Natural killer cell treated with Interleukin-12 subunit alpha and Interleukin-12 subunit beta and Interleukin-15 and Interleukin-18, amount 100 ng/mL, for 72 hours (primary cell): ENCODE results near the gene KRT27. TPM values are rescaled to one million over a fixed set of nuclear protein-coding genes. Genes with fewer than 3 reads are reported as not detected.
"Not testable (repeated sequence)": the region's sequence is repeated elsewhere in the genome, so short reads cannot be mapped to it uniquely, and the experiment has no call there.

Source experiments
- ATAC-seq, 2 donors: fragments of 150-1000 bp; cut with Tn5 transposase in 1 of 2; sonication (Bioruptor Pico), chemical (Tn5 transposase) in 1 of 2; 2 replicates each; pipeline ENCODE4 v1.10.0; 2021
- DNase-seq: peaks from one replicate; pipeline ENCODE4 v3.0.0; 2022; ENCODE audit warnings: low spot score
- H3K27ac Mint-ChIP-seq, 2 donors: 1 replicate in 1 of 2; 2 replicates in 1 of 2; pipeline ENCODE4 v1.8.0; 2022; ENCODE audit warnings: mixed read lengths in 2 of 2, mild to moderate bottlenecking in 1 of 2, moderate library complexity in 1 of 2
- H3K27me3 Mint-ChIP-seq, 2 donors: 1 replicate in 1 of 2; 2 replicates in 1 of 2; pipeline ENCODE4 v1.8.0; 2022; ENCODE audit warnings: mixed read lengths in 2 of 2
- H3K36me3 Mint-ChIP-seq: one replicate; pipeline ENCODE4 v1.8.0; 2022; ENCODE audit warnings: mixed read lengths
- H3K4me1 Mint-ChIP-seq, 2 donors: 1 replicate in 1 of 2; 2 replicates in 1 of 2; pipeline ENCODE4 v1.8.0; 2022; ENCODE audit warnings: low read depth in 2 of 2, mixed read lengths in 2 of 2, mild to moderate bottlenecking in 1 of 2
- H3K4me3 Mint-ChIP-seq: one replicate; pipeline ENCODE4 v1.8.0; 2022; ENCODE audit warnings: mixed read lengths
- H3K9me3 Mint-ChIP-seq: 2 replicates; pipeline ENCODE4 v1.8.0; 2022; ENCODE audit warnings: mixed read lengths
- total RNA-seq, 2 donors: library from RNA; stranded (reverse); gene quantifications; one replicate each; pipeline ENCODE4 v1.2.3, GENCODE V29; 2022

The KRT27 gene
- total RNA-seq, 2 donors from 2014 or later: not detected

GRCh38 chr17:40818343-40818732 is 36.0 kb upstream of the KRT27 start:
- H3K4me3 Mint-ChIP-seq: peak overlapping the region; percentile 92
- ATAC-seq: no peak

GRCh38 chr17:40817103-40817682 is 34.8 kb upstream of the KRT27 start:
- Mint-ChIP-seq H3K27ac (peak overlapping the region; percentile 9 to 86), H3K4me1 (peaks cover 9 to 24% of the 10 kb centered on the region in 2 donors), H3K36me3 (peaks cover 34% of the 10 kb centered on the region), H3K9me3 (peaks cover 3% of the 10 kb centered on the region), H3K4me3 (peak overlapping the region; percentile 92), H3K27me3 (peaks cover 17 to 33% of the 10 kb centered on the region in 2 donors)
- no peak for DNase-seq
- no peak for ATAC-seq

More at GRCh38 chr17:40818343-40818732, 36.0 kb upstream of the KRT27 start:
- Mint-ChIP-seq H3K9me3 (peaks cover 3% of the 10 kb centered on the region), H3K27me3 (peaks cover 10 to 22% of the 10 kb centered on the region in 2 donors), H3K27ac (peak overlapping the region; percentile 86 to 95), H3K4me1 (peaks cover 9 to 24% of the 10 kb centered on the region in 2 donors), H3K36me3 (peaks cover 34% of the 10 kb centered on the region)
- DNase-seq: no peak

GRCh38 chr17:40816569-40816968 is 34.2 kb upstream of the KRT27 start:
- Mint-ChIP-seq H3K4me3 (peak overlapping the region; percentile 92), H3K9me3 (peaks cover 3% of the 10 kb centered on the region), H3K4me1 (peaks cover 9 to 24% of the 10 kb centered on the region in 2 donors), H3K27me3 (peaks cover 22 to 40% of the 10 kb centered on the region in 2 donors), H3K36me3 (peaks cover 34% of the 10 kb centered on the region), H3K27ac (peak overlapping the region in 1 of 2 donors; percentile 9)
- DNase-seq: no peak
- no peak for ATAC-seq

GRCh38 chr17:40815381-40815780 is 33.0 kb upstream of the KRT27 start:
- peaks cover 28 to 51% of the 10 kb centered on the region in 2 donors for H3K27me3 Mint-ChIP-seq
- DNase-seq (no peak), ATAC-seq (no peak)
- H3K4me3 Mint-ChIP-seq: no peak overlapping the region
- H3K9me3 Mint-ChIP-seq: peaks cover 3% of the 10 kb centered on the region
- no peak overlapping the region for H3K27ac Mint-ChIP-seq
- H3K36me3 Mint-ChIP-seq: peaks cover 34% of the 10 kb centered on the region
- H3K4me1 Mint-ChIP-seq: peaks cover 9 to 22% of the 10 kb centered on the region in 2 donors

- peaks cover 7 to 15% of the 10 kb centered on the region in 2 donors for H3K4me1 Mint-ChIP-seq
- peaks cover 35 to 53% of the 10 kb centered on the region in 2 donors for H3K27me3 Mint-ChIP-seq
- not testable (repeated sequence) for ATAC-seq, DNase-seq, H3K27ac Mint-ChIP-seq, H3K4me3 Mint-ChIP-seq, H3K9me3 Mint-ChIP-seq
- peaks cover 27% of the 10 kb centered on the region for H3K36me3 Mint-ChIP-seq
Observed at GRCh38 chr17:40814657-40815056, 32.3 kb upstream of the KRT27 start.

- Mint-ChIP-seq H3K4me1 (peaks cover 7 to 11% of the 10 kb centered on the region in 2 donors), H3K27me3 (peaks cover 35 to 57% of the 10 kb centered on the region in 2 donors), H3K36me3 (peaks cover 23% of the 10 kb centered on the region), H3K27ac (no peak overlapping the region), H3K9me3 (peaks cover 3% of the 10 kb centered on the region), H3K4me3 (no peak overlapping the region)
- no peak for DNase-seq
- no peak for ATAC-seq
Observed at GRCh38 chr17:40813804-40814203, 31.5 kb upstream of the KRT27 start.

DNA sequence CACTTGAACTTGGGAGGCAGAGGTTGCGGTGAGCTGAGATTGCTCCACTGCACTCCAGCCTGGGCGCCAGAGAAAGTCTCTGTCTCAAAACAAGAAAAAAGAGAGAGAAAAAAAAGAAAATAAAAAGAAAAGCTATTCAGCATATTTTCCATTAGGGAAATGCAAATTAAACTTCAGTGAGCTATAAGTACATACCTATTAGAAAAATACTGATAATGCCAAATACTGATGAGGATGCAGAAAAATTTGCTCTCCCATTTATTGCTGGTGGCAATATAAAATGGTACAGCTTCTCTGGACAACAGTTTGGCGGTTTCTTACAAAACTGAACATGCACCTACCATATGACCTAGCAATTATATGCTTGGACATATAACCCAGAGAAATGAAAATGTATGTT is 30.3 kb upstream of the KRT27 start:
- H3K27ac Mint-ChIP-seq: no peak overlapping the region
- H3K36me3 Mint-ChIP-seq: peaks cover 16% of the 10 kb centered on the region
- H3K4me3 Mint-ChIP-seq: no peak overlapping the region
- DNase-seq (no peak), ATAC-seq (no peak)
- H3K9me3 Mint-ChIP-seq: peaks cover 3% of the 10 kb centered on the region
- peaks cover 7 to 10% of the 10 kb centered on the region in 2 donors for H3K4me1 Mint-ChIP-seq
- peaks cover 43 to 68% of the 10 kb centered on the region in 2 donors for H3K27me3 Mint-ChIP-seq

DNA sequence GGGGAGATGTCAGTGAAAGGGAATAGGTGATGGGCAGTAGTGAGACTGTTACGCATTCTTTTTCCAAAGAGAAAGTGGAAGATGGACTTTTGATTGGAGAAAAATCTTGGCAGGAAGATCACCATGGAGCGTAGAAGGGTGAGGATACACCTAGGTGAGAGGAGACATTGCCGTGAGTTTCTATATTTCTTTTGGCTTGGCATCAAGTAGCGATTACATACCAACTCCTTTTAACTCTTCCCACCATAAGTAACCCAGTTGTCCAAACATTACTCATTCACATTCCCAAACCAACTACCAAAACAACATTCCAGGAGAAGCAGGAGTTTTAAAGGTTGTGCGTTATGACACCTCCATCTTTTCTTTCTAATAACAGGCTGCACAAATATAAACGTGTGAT is 28.1 kb upstream of the KRT27 start:
- Mint-ChIP-seq H3K4me1 (no peaks in the 10 kb centered on the region), H3K27ac (no peak overlapping the region), H3K9me3 (peaks cover 3% of the 10 kb centered on the region), H3K27me3 (peaks cover 56 to 81% of the 10 kb centered on the region in 2 donors), H3K4me3 (no peak overlapping the region), H3K36me3 (peaks cover under 1% of the 10 kb centered on the region)
- no peak for ATAC-seq
- no peak for DNase-seq

GRCh38 chr17:40809721-40810421 is 27.5 kb upstream of the KRT27 start:
- H3K4me3 Mint-ChIP-seq: no peak overlapping the region
- H3K4me1 Mint-ChIP-seq: no peaks in the 10 kb centered on the region
- ATAC-seq (no peak), DNase-seq (no peak)
- no peaks in the 10 kb centered on the region for H3K36me3 Mint-ChIP-seq
- H3K9me3 Mint-ChIP-seq: peaks cover 3% of the 10 kb centered on the region
- no peak overlapping the region for H3K27ac Mint-ChIP-seq
- peaks cover 58 to 82% of the 10 kb centered on the region in 2 donors for H3K27me3 Mint-ChIP-seq

GRCh38 chr17:40806131-40806530 is 23.8 kb upstream of the KRT27 start:
- H3K9me3 Mint-ChIP-seq: no peaks in the 10 kb centered on the region
- DNase-seq: no peak
- no peak overlapping the region for H3K4me3 Mint-ChIP-seq
- peaks cover 45 to 67% of the 10 kb centered on the region in 2 donors for H3K27me3 Mint-ChIP-seq
- ATAC-seq: no peak
- H3K4me1 Mint-ChIP-seq: peaks cover 2 to 4% of the 10 kb centered on the region in 2 donors
- H3K36me3 Mint-ChIP-seq: no peaks in the 10 kb centered on the region
- H3K27ac Mint-ChIP-seq: no peak overlapping the region

DNA sequence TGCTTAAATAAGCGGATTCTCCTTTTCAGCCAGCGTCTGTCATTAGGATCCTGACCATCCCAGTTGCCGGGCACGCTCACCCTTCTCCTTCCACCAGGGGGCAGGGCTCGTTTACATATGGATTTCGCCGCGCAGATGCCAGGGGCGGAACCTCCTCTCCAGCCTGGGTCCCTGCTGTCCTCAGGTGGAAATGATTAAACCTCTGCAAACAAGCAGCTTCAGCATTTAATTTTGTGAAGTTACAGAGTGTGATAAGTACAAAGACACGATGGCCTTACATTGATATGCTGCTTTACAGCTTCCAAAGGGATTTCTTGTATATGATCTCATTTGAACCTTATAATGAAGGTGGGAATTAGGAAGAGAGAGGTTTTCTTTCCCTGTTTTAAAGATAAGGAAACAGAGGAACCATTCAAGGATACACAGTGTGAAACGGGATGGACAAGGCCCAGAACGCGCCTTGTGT is 21.3 kb upstream of the KRT27 start:
- ATAC-seq (peak; percentile 70 to 77), DNase-seq (peak; percentile 75)
- Mint-ChIP-seq H3K9me3 (no peaks in the 10 kb centered on the region), H3K27me3 (peaks cover 34 to 47% of the 10 kb centered on the region in 2 donors), H3K36me3 (no peaks in the 10 kb centered on the region), H3K27ac (no peak overlapping the region), H3K4me1 (peaks cover 2 to 4% of the 10 kb centered on the region in 2 donors), H3K4me3 (no peak overlapping the region)

- Mint-ChIP-seq H3K4me3 (no peak overlapping the region), H3K36me3 (no peaks in the 10 kb centered on the region), H3K4me1 (peaks cover 2 to 4% of the 10 kb centered on the region in 2 donors), H3K27ac (no peak overlapping the region), H3K9me3 (no peaks in the 10 kb centered on the region), H3K27me3 (peaks cover 22 to 30% of the 10 kb centered on the region in 2 donors)
- ATAC-seq: no peak
- no peak for DNase-seq
Observed at GRCh38 chr17:40801157-40801556, 18.8 kb upstream of the KRT27 start.

DNA sequence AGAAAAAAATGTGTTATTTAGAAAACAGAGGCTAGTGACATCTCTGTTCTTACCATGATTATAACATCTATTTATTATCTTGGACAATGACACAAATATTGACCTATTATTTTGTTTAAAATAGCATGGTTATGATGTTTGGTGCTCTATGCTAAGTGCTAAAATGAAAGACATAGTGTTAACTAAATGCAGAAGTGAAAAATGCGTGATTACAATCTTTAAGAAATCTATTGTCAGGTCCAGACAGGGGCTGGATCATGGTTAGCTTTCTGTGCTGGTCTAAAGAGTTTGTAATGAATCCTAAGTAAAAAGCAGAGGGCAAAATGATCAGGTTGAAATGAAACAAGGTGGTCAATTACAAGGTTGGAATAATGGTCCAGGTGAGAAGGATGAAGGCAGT is 18.0 kb upstream of the KRT27 start:
- Mint-ChIP-seq H3K9me3 (no peaks in the 10 kb centered on the region), H3K36me3 (no peaks in the 10 kb centered on the region), H3K4me1 (peaks cover 2 to 4% of the 10 kb centered on the region in 2 donors), H3K4me3 (no peak overlapping the region), H3K27ac (no peak overlapping the region), H3K27me3 (peaks cover 27 to 34% of the 10 kb centered on the region in 2 donors)
- ATAC-seq (no peak), DNase-seq (no peak)

GRCh38 chr17:40799859-40800258 is 17.5 kb upstream of the KRT27 start, which contains the start of gene KRT28:
KRT28 (minus strand) TSS chr17:40799959; CDS start chr17:40799893, 66 bp downstream.
- no peaks in the 10 kb centered on the region for H3K9me3 Mint-ChIP-seq

More at GRCh38 chr17:40799859-40800258, 17.5 kb upstream of the KRT27 start, which contains the start of gene KRT28:
- peaks cover 24 to 34% of the 10 kb centered on the region in 2 donors for H3K27me3 Mint-ChIP-seq
- no peak within 1 kb of the TSS for H3K4me3 Mint-ChIP-seq
- no peak for ATAC-seq
- peaks cover 2 to 4% of the 10 kb centered on the region in 2 donors for H3K4me1 Mint-ChIP-seq
- H3K36me3 Mint-ChIP-seq: no peaks in the 10 kb centered on the region
- DNase-seq: no peak
- H3K27ac Mint-ChIP-seq: no peak within 1 kb of the TSS
